ENCODE data around the gene EDARADD.

GRCh38 chr1:236398538-236398937 lies 4.5 kb downstream of the EDARADD start:
- no peak for TF ChIP-seq CTCF (IDR thresholded peaks at IDR 0.05)
- no peak for TF ChIP-seq POLR2A (IDR thresholded peaks at IDR 0.05)

Measured in gastroesophageal sphincter (tissue), 3 donors.